ENCODE measurements around the gene WDR20. TPM values are rescaled to one million over a fixed set of nuclear protein-coding genes. Genes with fewer than 3 reads are reported as not detected.

WDR20 gene
- total and polyA plus RNA-seq, 10 of the 15 experiments (the other 5 are each of a cell fraction or from before 2014, with no cell fraction given): 9.1 to 25.9 (median 18.4) TPM

- H3K27ac ChIP-seq (ENCODE audit: control insufficient read depth, insufficient read depth): no peak overlapping the region
- no peak overlapping the region for H3K4me3 ChIP-seq
- in situ Hi-C loops (cut with MboI) (no loop called here), intact Hi-C loops (cut with micrococcal nuclease; ENCODE audit: unreplicated experiment) (no loop called here)
- no peak overlapping the region for H2AFZ ChIP-seq (ENCODE audit: control insufficient read depth, low read depth, low read length)
- no peak overlapping the region for H3K9ac ChIP-seq (ENCODE audit: control insufficient read depth, insufficient read depth, low read length)
- H3K4me2 ChIP-seq (ENCODE audit: control insufficient read depth, insufficient read depth): no peak overlapping the region
- FAIRE-seq: no peak
- no peak for ATAC-seq
- CTCF ChIA-PET: no interaction called here
- 95% methylated on average over 13 of the region's 13 CpGs for WGBS (ENCODE audit: insufficient coverage, insufficient replicate concordance, low lambda C conversion rate, missing lambda C conversion rate)
- no peak for DNase-seq (ENCODE audit: low read depth, low spot score)
- POLR2A ChIA-PET: no interaction called here
- no peaks in the 10 kb centered on the region for H3K79me2 ChIP-seq (ENCODE audit: control insufficient read depth, insufficient read depth, low read length)
- TF ChIP-seq SREBF2 (IDR thresholded peaks at IDR 0.05; ENCODE audit: low read length) (no peak), CBX3 (IDR thresholded peaks at IDR 0.05; ENCODE audit: borderline replicate concordance, low read depth) (no peak), CHD1 (IDR thresholded peaks at IDR 0.05; ENCODE audit: low read depth, low read length) (no peak), CEBPB (IDR thresholded peaks at IDR 0.05; ENCODE audit: borderline replicate concordance in 1 of 2, low read depth in 2 of 2, low read length in 2 of 2) (no peak), GATAD2B (conservative IDR thresholded peaks at IDR 0.05; ENCODE audit: low read depth) (no peak), EGR1 (IDR thresholded peaks at IDR 0.05; ENCODE audit: borderline replicate concordance in 1 of 2, low read depth in 2 of 2, low read length in 2 of 2) (no peak)
- no peaks in the 10 kb centered on the region for H4K20me1 ChIP-seq (ENCODE audit: control insufficient read depth, insufficient read depth)
- H3K4me1 ChIP-seq (ENCODE audit: control insufficient read depth, insufficient read depth, low read length): peaks cover 10% of the 10 kb centered on the region
- SMC1A ChIA-PET (ENCODE audit: uncharacterized antibody, unreplicated experiment): interaction anchor here (0.6 kb wide), 1 partner anchor 83 kb away, joined by 3 read pairs; the partner anchor contains the start of gene MOK
- H3K9me3 ChIP-seq (replicated peaks; ENCODE audit: control insufficient read depth, insufficient read depth, low read length): no peaks in the 10 kb centered on the region
- BruUV-seq (replicated peaks): no TSS peak
- H3K36me3 ChIP-seq (ENCODE audit: control insufficient read depth in 2 of 2, insufficient read depth in 2 of 2, low read length in 1 of 2): no peaks in the 10 kb centered on the region; a peak in 2 of 4 replicates
- no peaks in the 10 kb centered on the region for H3K27me3 ChIP-seq (replicated peaks in 1 of 2; ENCODE audit: control insufficient read depth in 2 of 2, insufficient read depth in 2 of 2, low read length in 1 of 2)
- RAD21 ChIA-PET (ENCODE audit: unreplicated experiment): interaction anchor here (1.7 kb wide), 1 partner anchor 21 kb away, joined by 3 read pairs; no protein-coding TSS in a partner anchor
These were observed 82.4 kb downstream of the WDR20 start for GRCh38 chr14:102222009-102222575.

- Histone ChIP-seq H2AFZ (ENCODE audit: control insufficient read depth, low read depth, low read length) (no peak overlapping the region), H3K9ac (ENCODE audit: control insufficient read depth, insufficient read depth, low read length) (no peak overlapping the region), H3K9me3 (replicated peaks; ENCODE audit: control insufficient read depth, insufficient read depth, low read length) (no peaks in the 10 kb centered on the region), H3K27ac (ENCODE audit: control insufficient read depth, insufficient read depth) (no peak overlapping the region), H3K4me2 (ENCODE audit: control insufficient read depth, insufficient read depth) (no peak overlapping the region), H3K4me1 (ENCODE audit: control insufficient read depth, insufficient read depth, low read length) (peaks cover 10% of the 10 kb centered on the region), H3K4me3 (no peak overlapping the region), H3K27me3 (replicated peaks in 1 of 2; ENCODE audit: control insufficient read depth in 2 of 2, insufficient read depth in 2 of 2, low read length in 1 of 2) (no peaks in the 10 kb centered on the region), H3K79me2 (ENCODE audit: control insufficient read depth, insufficient read depth, low read length) (no peaks in the 10 kb centered on the region), H4K20me1 (ENCODE audit: control insufficient read depth, insufficient read depth) (no peaks in the 10 kb centered on the region), H3K36me3 (ENCODE audit: control insufficient read depth in 2 of 2, insufficient read depth in 2 of 2, low read length in 1 of 2) (no peaks in the 10 kb centered on the region; a peak in 2 of 4 replicates)
- intact Hi-C loops (cut with micrococcal nuclease; ENCODE audit: unreplicated experiment) (no loop called here), in situ Hi-C loops (cut with MboI) (no loop called here)
- SMC1A ChIA-PET (ENCODE audit: uncharacterized antibody, unreplicated experiment): interaction anchor here (0.6 kb wide), 1 partner anchor 82 kb away, joined by 3 read pairs; the partner anchor contains the start of gene MOK
- RAD21 ChIA-PET (ENCODE audit: unreplicated experiment): no interaction called here
- POLR2A ChIA-PET: no interaction called here
- no peak for ATAC-seq
- BruUV-seq (replicated peaks): no TSS peak
- no peak for TF ChIP-seq USF2 (IDR thresholded peaks at IDR 0.05; ENCODE audit: borderline replicate concordance, low read depth, low read length)
- TF ChIP-seq TCF12 (IDR thresholded peaks at IDR 0.05; ENCODE audit: low read depth, low read length): no peak
- TF ChIP-seq ZBTB33 (IDR thresholded peaks at IDR 0.05): no peak
- TF ChIP-seq NFXL1 (IDR thresholded peaks at IDR 0.05; ENCODE audit: borderline replicate concordance): no peak
- TF ChIP-seq KLF5 (IDR thresholded peaks at IDR 0.05; ENCODE audit: partially characterized antibody): no peak
- DNase-seq (ENCODE audit: low read depth, low spot score): no peak
- CTCF ChIA-PET: no interaction called here
- 98% methylated on average over 28 of the region's 28 CpGs for WGBS (ENCODE audit: insufficient coverage, insufficient replicate concordance, low lambda C conversion rate, missing lambda C conversion rate)
- FAIRE-seq: no peak
These were observed 83.1 kb downstream of the WDR20 start for GRCh38 chr14:102222751-102223150.

Measured in GM12878 (cell line).